Ovary (tissue), 9 donors: ENCODE results near the gene PAK1. TPM values are rescaled to one million over a fixed set of nuclear protein-coding genes. Genes with fewer than 3 reads are reported as not detected.

Experiments
- DNase-seq, 5 donors: peaks; one replicate each; pipeline ENCODE4 v3.0.0-alpha.2; 2019 to 2020
- H3K27ac ChIP-seq, 2 donors: fragments of 200-600 bp; one replicate each; pipeline versions ENCODE4 v1.5.1 to v1.8.0; 2019 to 2022
- H3K27me3 ChIP-seq: fragments of 200-600 bp; one replicate; pipeline ENCODE4 v1.8.0; 2022
- H3K36me3 ChIP-seq: fragments of 200-600 bp; sonication (generic); one replicate; pipeline ENCODE4 v1.5.1; 2019
- H3K4me1 ChIP-seq: one replicate; pipeline ENCODE4 v1.8.1; 2013; ENCODE audit warnings: mild to moderate bottlenecking, moderate library complexity; ENCODE audit not compliant: insufficient read depth
- H3K4me3 ChIP-seq: fragments of 200-600 bp; sonication (generic); one replicate; pipeline ENCODE4 v1.5.1; 2017
- H3K9me3 ChIP-seq, 2 donors: fragments of 200-600 bp in 1 of 2; sonication (generic) in 1 of 2; one replicate each; pipeline versions ENCODE4 v1.5.1 to v1.8.1; 2013 to 2019; ENCODE audit warnings: mild to moderate bottlenecking in 1 of 2, moderate library complexity in 1 of 2
- CTCF ChIP-seq, 3 donors: fragments of 450-650 bp in 2 of 3; fragments of 200-600 bp in 1 of 3; IDR thresholded peaks; one replicate each; pipeline versions ENCODE4 v1.5.1 to v1.8.0; 2016 to 2022; ENCODE audit warnings: antibody characterized with exemption in 3 of 3, mild to moderate bottlenecking in 1 of 3
- EP300 ChIP-seq: sonication (generic); formaldehyde crosslinking; IDR thresholded peaks from one replicate; pipeline ENCODE4 v1.6.1; 2017; ENCODE audit warnings: antibody characterized with exemption
- POLR2A ChIP-seq: fragments of 450-650 bp; IDR thresholded peaks from one replicate; pipeline ENCODE4 v1.6.1; 2017; ENCODE audit warnings: antibody characterized with exemption, mild to moderate bottlenecking, moderate library complexity
- WGBS, 3 donors: extraction: QIAGEN DNeasy Blood & Tissue Kit in 1 of 3; methylation state at CpG; one replicate each; pipeline versions ENCODE4 v1.1.5 to v1.1.7; 2013 to 2017; 5-methylcytosine and 5-hydroxymethylcytosine counted together
- intact Hi-C, 4 donors: fragments of 100-400 bp; cut with DNase I; formaldehyde crosslinking; loops; one replicate each; pipeline versions ENCODE4 v1.11.0 to v1.15.1; 2022 to 2023
- polyA plus RNA-seq, 2 donors: library from polyadenylated mRNA; stranded (reverse); fragments of 200-250 nt in 1 of 2; fragments of 350-450 nt in 1 of 2; fragmentation: Illumina TruSeq in 1 of 2; extraction: RNeasy Lipid Tissue Mini Kit (QIAGEN cat#74804) in 1 of 2; gene quantifications; one replicate each; pipeline ENCODE4 v1.2.3, GENCODE V29; 2013 to 2014
- total RNA-seq, 7 donors: library from RNA; depleted of rRNA in 2 of 7; stranded (reverse); fragments of >200 nt in 2 of 7; fragmentation: NEBNext Ultra II Directional in 3 of 7; extraction: Animal tissue kit (Norgen Biotek cat#: 25700) in 3 of 7; gene quantifications; one replicate each; pipeline versions ENCODE4 v1.1.0 to v1.2.4, GENCODE V29; 2016 to 2023
- donor health status: DM: no; HTN: no; CAD: no; lungs with moderate emphysema.
- donor health status: DM: no; HTN: no; CAD: no.
- donor health status: Bipolar disorder and iron deficiency.
- donor health status: DM: yes; HTN: yes; CAD: no.
- donor health status: DM: no; HTN: no; CAD: no.
- donor health status: DM: yes; HTN: yes; CAD: no.

PAK1 gene
- total and polyA plus RNA-seq, 9 donors = 18.4 to 53.0 (median 42.3) TPM

DNA sequence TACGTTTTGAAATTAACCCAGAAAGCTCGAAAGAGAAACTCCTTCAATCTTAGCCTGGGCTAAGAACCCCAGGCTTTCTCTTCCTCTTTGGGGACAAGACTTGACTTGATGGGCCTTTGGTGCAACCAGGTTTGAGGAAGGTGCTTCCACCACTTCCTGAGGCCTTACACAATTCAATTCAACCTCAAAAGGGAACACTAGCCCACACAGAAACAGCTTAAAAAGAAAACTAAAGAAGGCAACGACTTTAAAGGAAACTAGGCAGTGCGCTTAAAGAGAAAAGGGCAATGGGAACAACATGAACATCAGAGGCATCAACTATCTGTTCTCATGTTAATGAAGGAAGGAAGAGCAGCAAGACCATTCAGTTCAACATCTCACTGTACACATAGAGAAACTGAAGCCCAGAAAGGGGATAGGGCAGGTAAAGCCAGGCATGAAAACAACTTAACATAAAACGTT lies 24.8 kb downstream of the PAK1 start:
- intact Hi-C loops = no loop called here
- Histone ChIP-seq H3K27me3 (no peaks in the 10 kb centered on the region), H3K9me3 (no peaks in the 10 kb centered on the region), H3K36me3 (no peaks in the 10 kb centered on the region), H3K4me3 (no peak overlapping the region), H3K27ac (no peak overlapping the region), H3K4me1 (no peaks in the 10 kb centered on the region)
- no peak for TF ChIP-seq POLR2A
- TF ChIP-seq CTCF (IDR thresholded peaks at IDR 0.05) = no peak
- no peak for TF ChIP-seq EP300
- 67 to 71% (median 67%) methylated on average over 5 of the region's 5 CpGs for WGBS, 3 donors
- DNase-seq = no peak

DNA sequence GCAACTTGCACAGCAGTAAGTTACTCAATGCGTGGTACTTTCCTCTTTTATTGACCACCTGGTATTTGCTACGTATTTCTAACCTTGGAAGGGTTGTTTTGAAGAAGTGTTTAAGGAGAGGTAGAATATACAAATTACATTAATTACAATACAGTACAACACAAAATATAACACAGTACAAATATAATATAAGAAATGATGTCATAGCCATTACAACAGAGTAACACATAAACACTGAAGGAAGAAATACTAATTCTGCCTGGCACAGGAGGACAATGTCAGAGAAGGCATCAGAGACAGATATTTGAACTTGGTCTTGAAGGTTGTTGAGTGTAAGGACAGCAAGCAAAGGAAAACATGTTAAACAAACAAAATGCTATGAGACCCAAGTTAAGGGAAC lies 25.6 kb downstream of the PAK1 start:
- intact Hi-C loops = no loop called here
- no peaks in the 10 kb centered on the region for H3K4me1 ChIP-seq
- TF ChIP-seq CTCF (IDR thresholded peaks at IDR 0.05) (no peak), EP300 (no peak), POLR2A (no peak)
- WGBS, 3 donors = 90 to 96% (median 94%) methylated on average over 2 of the region's 2 CpGs
- no peak overlapping the region for H3K4me3 ChIP-seq
- H3K9me3 ChIP-seq = no peaks in the 10 kb centered on the region
- DNase-seq = no peak
- no peak overlapping the region for H3K27ac ChIP-seq
- H3K27me3 ChIP-seq = no peaks in the 10 kb centered on the region
- no peaks in the 10 kb centered on the region for H3K36me3 ChIP-seq

- H3K27me3 ChIP-seq = no peaks in the 10 kb centered on the region
- no peak overlapping the region for H3K4me3 ChIP-seq
- H3K27ac ChIP-seq = no peak overlapping the region
- TF ChIP-seq POLR2A (no peak), EP300 (no peak), CTCF (IDR thresholded peaks at IDR 0.05) (no peak)
- no peak for DNase-seq
- intact Hi-C loops = no loop called here
- no peaks in the 10 kb centered on the region for H3K36me3 ChIP-seq
- no peaks in the 10 kb centered on the region for H3K9me3 ChIP-seq
- H3K4me1 ChIP-seq = peaks cover 2% of the 10 kb centered on the region
- 93 to 95% (median 93%) methylated on average over 8 of the region's 8 CpGs for WGBS, 3 donors
Observed at GRCh38 chr11:77446911-77447629, 26.8 kb downstream of the PAK1 start.

- Histone ChIP-seq H3K36me3 (no peaks in the 10 kb centered on the region), H3K4me3 (no peak overlapping the region), H3K4me1 (peaks cover 2% of the 10 kb centered on the region), H3K9me3 (no peaks in the 10 kb centered on the region), H3K27me3 (no peaks in the 10 kb centered on the region), H3K27ac (no peak overlapping the region)
- no peak for TF ChIP-seq CTCF (IDR thresholded peaks at IDR 0.05)
- TF ChIP-seq POLR2A = no peak
- no peak for TF ChIP-seq EP300
- DNase-seq = no peak
- intact Hi-C loops = no loop called here
- whole genome bisulfite sequencing, 3 donors = 91 to 94% (median 91%) methylated on average over 7 of the region's 7 CpGs
Observed at GRCh38 chr11:77444261-77444660, 29.6 kb downstream of the PAK1 start.
